A673 (cell line): ENCODE data around the gene OR10D3.

Experiments
- CTCF ChIP-seq: fragments of 300-800, 200-600 bp; sonication (generic); conservative IDR thresholded peaks from 2 replicates; pipeline ENCODE4 v1.5.1; 2017; ENCODE audit warnings: low read depth, mild to moderate bottlenecking, antibody characterized with exemption, low read length, moderate library complexity, mixed read lengths
- EZH2 ChIP-seq: fragments of 200-600 bp; sonication (generic); IDR thresholded peaks from 2 replicates; pipeline ENCODE4 v1.6.1; 2017; ENCODE audit warnings: borderline replicate concordance, low read depth, mild to moderate bottlenecking, mixed read lengths, antibody characterized with exemption, low read length; ENCODE audit not compliant: poor library complexity, severe bottlenecking

- no peak for TF ChIP-seq CTCF
- TF ChIP-seq EZH2: no peak
Measured at GRCh38 chr11:124190298-124191139, 7.4 kb downstream of the OR10D3 start.
